MG63 (cell line): ENCODE results near the gene CACNG7. TPM values are rescaled to one million over a fixed set of nuclear protein-coding genes. Genes with fewer than 3 reads are reported as not detected.

Source experiments
- DNase-seq: peaks from one replicate; pipeline ENCODE4 v3.0.0-alpha.2; 2020
- H3K27me3 ChIP-seq: fragments of 250-450 bp; sonication (Bioruptor Pico); 2 replicates; pipeline ENCODE4 v1.5.1; 2020; ENCODE audit warnings: mild to moderate bottlenecking, moderate library complexity
- H3K36me3 ChIP-seq: fragments of 250-450 bp; sonication (Bioruptor Pico); 2 replicates; pipeline ENCODE4 v1.5.1; 2020; ENCODE audit warnings: mild to moderate bottlenecking, moderate library complexity
- H3K4me3 ChIP-seq: fragments of 250-450 bp; sonication (Bioruptor Pico); 2 replicates; pipeline ENCODE4 v1.5.1; 2020; ENCODE audit warnings: mild to moderate bottlenecking, moderate library complexity
- H3K9me3 ChIP-seq: fragments of 250-450 bp; sonication (Bioruptor Pico); 2 replicates; pipeline ENCODE4 v1.5.1; 2020; ENCODE audit warnings: mild to moderate bottlenecking, moderate library complexity
- total RNA-seq: library from RNA; depleted of rRNA; stranded (reverse); fragments of >200 nt; shearing (Covaris generic); gene quantifications from 2 replicates; pipeline ENCODE4 v1.2.3, GENCODE V29; 2014; ENCODE audit warnings: low replicate concordance

Gene CACNG7
- total RNA-seq, 1 experiment from 2014 or later: not detected

GRCh38 chr19:53894707-53895106 lies 14.4 kb upstream of the CACNG7 start:
- H3K36me3 ChIP-seq: no peaks in the 10 kb centered on the region
- H3K4me3 ChIP-seq: no peak overlapping the region
- H3K9me3 ChIP-seq: no peaks in the 10 kb centered on the region
- peaks cover 50% of the 10 kb centered on the region for H3K27me3 ChIP-seq
- no peak for DNase-seq

- Histone ChIP-seq H3K4me3 (no peak overlapping the region), H3K27me3 (peaks cover 50% of the 10 kb centered on the region)
- DNase-seq: no peak
Measured at GRCh38 chr19:53896682-53897081, 12.4 kb upstream of the CACNG7 start.

GRCh38 chr19:53897459-53897858 lies 11.6 kb upstream of the CACNG7 start:
- Histone ChIP-seq H3K27me3 (peaks cover 43% of the 10 kb centered on the region), H3K36me3 (no peaks in the 10 kb centered on the region), H3K4me3 (no peak overlapping the region), H3K9me3 (no peaks in the 10 kb centered on the region)
- no peak for DNase-seq

More at GRCh38 chr19:53896682-53897081, 12.4 kb upstream of the CACNG7 start:
- no peaks in the 10 kb centered on the region for H3K36me3 ChIP-seq
- H3K9me3 ChIP-seq: no peaks in the 10 kb centered on the region

GRCh38 chr19:53898166-53898565 lies 10.9 kb upstream of the CACNG7 start:
- 0 out of 2 replicates have a peak, but pooled peaks cover 2% of the 10 kb centered on the region for H3K9me3 ChIP-seq
- peaks cover 40% of the 10 kb centered on the region for H3K27me3 ChIP-seq
- no peak for DNase-seq
- H3K4me3 ChIP-seq: no peak overlapping the region
- H3K36me3 ChIP-seq: no peaks in the 10 kb centered on the region

GRCh38 chr19:53898636-53899341 lies 10.3 kb upstream of the CACNG7 start:
- no peak overlapping the region for H3K4me3 ChIP-seq
- DNase-seq: no peak

GRCh38 chr19:53900191-53900860 lies 8.8 kb upstream of the CACNG7 start:
- Histone ChIP-seq H3K27me3 (peaks cover 42% of the 10 kb centered on the region), H3K36me3 (no peaks in the 10 kb centered on the region), H3K9me3 (0 out of 2 replicates have a peak, but pooled peaks cover 3% of the 10 kb centered on the region), H3K4me3 (no peak overlapping the region)
- no peak for DNase-seq

More at GRCh38 chr19:53898636-53899341, 10.3 kb upstream of the CACNG7 start:
- H3K36me3 ChIP-seq: no peaks in the 10 kb centered on the region
- 0 out of 2 replicates have a peak, but pooled peaks cover 3% of the 10 kb centered on the region for H3K9me3 ChIP-seq
- peaks cover 40% of the 10 kb centered on the region for H3K27me3 ChIP-seq

GRCh38 chr19:53903055-53903680 lies 5.9 kb upstream of the CACNG7 start:
- 0 out of 2 replicates have a peak, but pooled peaks cover 3% of the 10 kb centered on the region for H3K9me3 ChIP-seq
- no peak for DNase-seq
- peaks cover 45% of the 10 kb centered on the region for H3K27me3 ChIP-seq
- no peaks in the 10 kb centered on the region for H3K36me3 ChIP-seq
- no peak overlapping the region for H3K4me3 ChIP-seq

GRCh38 chr19:53904909-53905308 lies 4.2 kb upstream of the CACNG7 start:
- 0 out of 2 replicates have a peak, but pooled peaks cover 3% of the 10 kb centered on the region for H3K9me3 ChIP-seq
- peaks cover 55% of the 10 kb centered on the region for H3K27me3 ChIP-seq
- no peak overlapping the region for H3K4me3 ChIP-seq
- H3K36me3 ChIP-seq: no peaks in the 10 kb centered on the region
- no peak for DNase-seq

- Histone ChIP-seq H3K4me3 (no peak overlapping the region), H3K27me3 (peaks cover 60% of the 10 kb centered on the region), H3K9me3 (0 out of 2 replicates have a peak, but pooled peaks cover 3% of the 10 kb centered on the region), H3K36me3 (no peaks in the 10 kb centered on the region)
- no peak for DNase-seq
Measured at GRCh38 chr19:53905787-53906186, 3.3 kb upstream of the CACNG7 start.

GRCh38 chr19:53906211-53907192 lies 2.6 kb upstream of the CACNG7 start:
- no peak for DNase-seq
- Histone ChIP-seq H3K27me3 (peaks cover 65% of the 10 kb centered on the region), H3K36me3 (no peaks in the 10 kb centered on the region), H3K9me3 (0 out of 2 replicates have a peak, but pooled peaks cover 3% of the 10 kb centered on the region), H3K4me3 (no peak overlapping the region)

GRCh38 chr19:53907193-53907581 lies 1.9 kb upstream of the CACNG7 start:
- Histone ChIP-seq H3K36me3 (no peaks in the 10 kb centered on the region), H3K9me3 (0 out of 2 replicates have a peak, but pooled peaks cover 3% of the 10 kb centered on the region), H3K27me3 (peaks cover 65% of the 10 kb centered on the region), H3K4me3 (no peak overlapping the region)
- DNase-seq: no peak

- Histone ChIP-seq H3K36me3 (no peaks in the 10 kb centered on the region), H3K27me3 (peaks cover 67% of the 10 kb centered on the region), H3K9me3 (0 out of 2 replicates have a peak, but pooled peaks cover 3% of the 10 kb centered on the region), H3K4me3 (no peak overlapping the region)
- DNase-seq: no peak
Measured at GRCh38 chr19:53907690-53908089, 1.4 kb upstream of the CACNG7 start.

GRCh38 chr19:53908106-53908934 lies 758 bp upstream of the CACNG7 start:
- Histone ChIP-seq H3K36me3 (no peaks in the 10 kb centered on the region), H3K27me3 (peaks cover 63% of the 10 kb centered on the region), H3K9me3 (no peaks in the 10 kb centered on the region), H3K4me3 (no peak overlapping the region)
- peak; percentile 52 for DNase-seq

GRCh38 chr19:53909471-53910169 lies 542 bp downstream of the CACNG7 start:
- Histone ChIP-seq H3K27me3 (peaks cover 55% of the 10 kb centered on the region), H3K9me3 (no peaks in the 10 kb centered on the region), H3K36me3 (no peaks in the 10 kb centered on the region), H3K4me3 (no peak overlapping the region)
- no peak for DNase-seq

- no peaks in the 10 kb centered on the region for H3K9me3 ChIP-seq
- H3K36me3 ChIP-seq: no peaks in the 10 kb centered on the region
- no peak overlapping the region for H3K4me3 ChIP-seq
- peaks cover 54% of the 10 kb centered on the region for H3K27me3 ChIP-seq
- DNase-seq: no peak
Measured at GRCh38 chr19:53910170-53910518, 1.1 kb downstream of the CACNG7 start.
